ENCODE measurements around the gene TYMS.
A peak's percentile ranks its signal among the peaks of the same experiment; 100 is the strongest.

TYMS gene

GRCh38 chr18:675307-675706 lies 17.9 kb downstream of the TYMS start:
- no peak overlapping the region for H3K4me3 ChIP-seq (replicated peaks; ENCODE audit: insufficient read depth, low read length)
- H3K27ac ChIP-seq (replicated peaks) = no peak overlapping the region
- no peaks in the 10 kb centered on the region for H3K27me3 ChIP-seq (ENCODE audit: insufficient read depth, poor library complexity, severe bottlenecking)
- 0 out of 2 replicates have a peak, but pooled peaks have one; percentile 4 for TF ChIP-seq POLR2AphosphoS5 (IDR thresholded peaks at IDR 0.05; ENCODE audit: low read depth)
- TF ChIP-seq CTCF (IDR thresholded peaks at IDR 0.05; ENCODE audit: insufficient read depth, low read length) = no peak
- DNase-seq (ENCODE audit: low read depth in 1 of 2, low spot score in 1 of 2) = no peak

- no peak overlapping the region for H3K4me3 ChIP-seq (replicated peaks; ENCODE audit: insufficient read depth, low read length)
- no peaks in the 10 kb centered on the region for H3K27me3 ChIP-seq (ENCODE audit: insufficient read depth, poor library complexity, severe bottlenecking)
- DNase-seq (ENCODE audit: low read depth in 1 of 2, low spot score in 1 of 2) = no peak
- H3K27ac ChIP-seq (replicated peaks) = no peak overlapping the region
- no peak for TF ChIP-seq GABPA (IDR thresholded peaks at IDR 0.05; ENCODE audit: low read depth)
- TF ChIP-seq CTCF (IDR thresholded peaks at IDR 0.05; ENCODE audit: insufficient read depth, low read length) = no peak
- peak; percentile 47; the same call in 1 of the 2 replicates for TF ChIP-seq POLR2AphosphoS5 (IDR thresholded peaks at IDR 0.05; ENCODE audit: low read depth)
- TF ChIP-seq SPI1 (IDR thresholded peaks at IDR 0.05; ENCODE audit: borderline replicate concordance, low read depth) = no peak
- TF ChIP-seq REST (IDR thresholded peaks at IDR 0.05; ENCODE audit: insufficient replicate concordance, low read depth) = no peak
These were observed 18.6 kb downstream of the TYMS start for GRCh38 chr18:676069-676468.

- H3K27me3 ChIP-seq (ENCODE audit: insufficient read depth, poor library complexity, severe bottlenecking) = no peaks in the 10 kb centered on the region
- no peak overlapping the region for H3K27ac ChIP-seq (replicated peaks)
- TF ChIP-seq GABPA (IDR thresholded peaks at IDR 0.05; ENCODE audit: low read depth) (no peak), SPI1 (IDR thresholded peaks at IDR 0.05; ENCODE audit: borderline replicate concordance, low read depth) (no peak), POLR2AphosphoS5 (IDR thresholded peaks at IDR 0.05; ENCODE audit: low read depth) (no peak), CTCF (IDR thresholded peaks at IDR 0.05; ENCODE audit: insufficient read depth, low read length) (no peak), REST (IDR thresholded peaks at IDR 0.05; ENCODE audit: insufficient replicate concordance, low read depth) (no peak)
- no peak for DNase-seq (ENCODE audit: low read depth in 1 of 2, low spot score in 1 of 2)
- no peak overlapping the region for H3K4me3 ChIP-seq (replicated peaks; ENCODE audit: insufficient read depth, low read length)
These were observed 19.3 kb downstream of the TYMS start for GRCh38 chr18:676736-677135.

- TF ChIP-seq POLR2AphosphoS5 (IDR thresholded peaks at IDR 0.05; ENCODE audit: low read depth) = 0 out of 2 replicates have a peak, but pooled peaks have one; percentile 34
- no peak for TF ChIP-seq GABPA (IDR thresholded peaks at IDR 0.05; ENCODE audit: low read depth)
- no peak for TF ChIP-seq SPI1 (IDR thresholded peaks at IDR 0.05; ENCODE audit: borderline replicate concordance, low read depth)
- no peak overlapping the region for H3K27ac ChIP-seq (replicated peaks)
- H3K4me3 ChIP-seq (replicated peaks; ENCODE audit: insufficient read depth, low read length) = no peak overlapping the region
- no peaks in the 10 kb centered on the region for H3K27me3 ChIP-seq (ENCODE audit: insufficient read depth, poor library complexity, severe bottlenecking)
- DNase-seq (ENCODE audit: low read depth in 1 of 2, low spot score in 1 of 2) = no peak
These were observed 19.7 kb downstream of the TYMS start for GRCh38 chr18:677145-677544.
